HPDE6-E6E7 (cell line): ENCODE data around the gene REV1.
"Not testable (repeated sequence)": the region's sequence is repeated elsewhere in the genome, so short reads cannot be mapped to it uniquely, and the experiment has no call there.

Experiments
- DNase-seq: peaks from one replicate; pipeline ENCODE4 v3.0.0; 2011; ENCODE audit warnings: missing footprints; ENCODE audit errors: extremely low spot score

Gene REV1

DNA sequence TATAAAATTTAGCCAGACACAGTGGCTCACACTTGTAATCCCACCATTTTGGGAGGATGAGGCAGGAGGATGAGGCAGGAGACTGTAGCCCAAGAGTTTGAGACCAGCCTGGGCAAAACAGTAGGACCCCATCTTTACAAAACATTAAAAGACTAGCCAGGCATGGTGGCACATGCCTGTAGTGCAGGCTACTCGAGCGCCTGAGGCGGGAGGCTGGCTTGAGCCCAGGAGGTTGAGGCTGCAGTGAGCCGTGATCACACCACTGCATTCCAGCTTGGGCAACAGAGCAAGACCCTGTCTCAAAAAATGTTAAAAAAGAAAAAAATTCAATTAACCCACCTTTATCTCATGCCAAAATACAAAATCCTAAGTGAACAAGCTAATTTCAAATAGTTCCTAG lies 4.0 kb downstream of the REV1 start:
- DNase-seq = no peak

- DNase-seq = no peak
Observed at GRCh38 chr2:99485411-99485810, 4.4 kb downstream of the REV1 start.

DNA sequence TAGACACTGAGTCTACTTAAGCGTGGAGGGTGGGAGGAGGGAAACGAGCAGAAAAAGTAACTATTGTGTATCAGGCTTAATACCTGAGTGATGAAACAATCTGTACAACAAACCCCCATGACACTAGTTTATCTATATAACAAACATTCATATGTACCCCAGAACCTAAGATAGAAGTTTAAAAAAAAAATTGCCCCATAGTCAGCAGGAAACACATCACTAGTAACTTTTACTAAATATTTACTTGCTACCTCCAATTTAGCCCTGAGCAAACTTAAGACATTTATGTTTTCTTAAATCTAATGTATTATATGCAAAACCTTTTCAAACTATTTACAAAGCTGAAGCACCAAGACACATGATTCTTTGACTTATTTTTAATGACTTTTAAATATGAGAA lies 5.6 kb downstream of the REV1 start:
- no peak for DNase-seq

DNA sequence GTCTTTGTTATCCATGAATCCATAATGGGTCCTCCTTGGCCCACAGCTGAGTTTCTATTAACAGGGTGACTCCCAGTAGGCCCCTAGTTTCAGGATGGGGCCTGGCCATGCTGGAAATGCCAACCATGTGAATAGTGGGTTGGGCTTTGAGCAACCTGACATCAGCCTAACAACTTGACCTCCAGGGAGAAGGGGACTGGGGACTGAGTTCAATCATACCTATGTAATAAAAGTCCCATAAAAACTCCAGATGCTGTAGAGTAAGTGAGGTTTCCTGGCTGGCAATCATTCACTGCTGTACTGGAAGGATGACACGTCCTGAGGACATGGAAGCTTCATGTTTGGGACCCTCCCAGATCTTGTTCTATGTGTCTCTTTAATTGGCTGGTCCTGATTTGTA lies 7.9 kb downstream of the REV1 start:
- no peak for DNase-seq

DNA sequence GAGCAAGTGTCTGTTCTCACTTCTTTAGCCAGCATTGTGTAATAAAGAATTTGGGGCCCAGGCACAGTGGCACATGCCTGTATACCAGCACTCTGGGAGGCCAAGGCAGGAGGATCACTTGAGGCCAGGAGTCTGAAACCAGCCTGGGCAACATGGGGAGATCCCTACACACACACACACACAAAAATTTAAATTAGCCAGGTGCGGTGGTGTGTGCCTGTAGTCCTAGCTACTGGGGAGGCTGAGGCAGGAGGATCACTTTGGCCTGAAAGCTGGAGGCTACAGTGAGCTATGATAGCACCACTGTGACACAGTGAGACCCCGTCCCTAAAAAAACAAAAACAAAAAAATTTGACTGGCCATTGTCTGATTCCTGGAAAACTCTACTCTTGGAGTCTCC lies 8.3 kb downstream of the REV1 start:
- DNase-seq = no peak

GRCh38 chr2:99480390-99480789 lies 9.4 kb downstream of the REV1 start:
- DNase-seq = peak; percentile 43

DNA sequence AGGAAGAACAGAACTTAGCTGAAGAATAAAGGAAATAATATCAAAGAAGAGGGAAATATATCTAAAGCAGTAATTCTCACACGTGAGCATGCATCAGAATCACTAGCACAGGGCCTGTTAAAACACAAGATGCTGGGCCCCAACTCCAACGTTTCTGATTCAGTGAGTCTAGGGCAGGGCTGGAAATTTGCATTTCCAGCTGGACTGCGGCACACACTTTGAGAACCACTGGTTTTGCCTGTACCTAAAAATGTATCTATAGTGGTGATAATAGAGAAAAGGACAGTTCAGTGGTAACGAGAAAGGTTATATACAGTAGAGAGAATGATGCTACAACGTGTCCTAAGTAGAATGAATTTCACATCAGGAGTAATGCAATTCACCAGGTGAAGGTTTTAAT lies 11.2 kb downstream of the REV1 start:
- no peak for DNase-seq

- DNase-seq = no peak
Observed at GRCh38 chr2:99477054-99477453, 12.8 kb downstream of the REV1 start.

GRCh38 chr2:99476629-99477028 lies 13.2 kb downstream of the REV1 start:
- DNase-seq = no peak

DNA sequence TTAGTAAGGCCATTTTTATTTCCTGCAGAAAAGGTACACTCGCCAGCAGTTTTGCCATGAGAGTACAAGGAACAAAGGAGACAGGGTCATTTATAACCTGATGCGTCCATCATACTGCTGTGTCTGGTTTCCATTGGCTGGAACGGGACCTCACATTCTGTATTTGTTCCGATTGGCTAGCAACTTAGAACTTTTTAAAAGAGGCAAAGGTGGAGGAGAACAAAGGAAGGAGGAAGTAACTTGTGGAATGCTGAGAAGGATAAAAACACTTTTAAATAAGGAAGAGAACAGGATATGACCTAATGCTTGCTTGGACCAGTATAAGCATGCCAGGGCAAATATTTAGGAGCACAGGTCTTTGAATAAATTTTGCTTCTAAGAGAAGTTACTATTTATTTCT lies 14.7 kb downstream of the REV1 start:
- not testable (repeated sequence) for DNase-seq

- no peak for DNase-seq
Observed at GRCh38 chr2:99473518-99474083, 16.2 kb downstream of the REV1 start.

- no peak for DNase-seq
Observed at GRCh38 chr2:99472600-99472960, 17.2 kb downstream of the REV1 start.

DNA sequence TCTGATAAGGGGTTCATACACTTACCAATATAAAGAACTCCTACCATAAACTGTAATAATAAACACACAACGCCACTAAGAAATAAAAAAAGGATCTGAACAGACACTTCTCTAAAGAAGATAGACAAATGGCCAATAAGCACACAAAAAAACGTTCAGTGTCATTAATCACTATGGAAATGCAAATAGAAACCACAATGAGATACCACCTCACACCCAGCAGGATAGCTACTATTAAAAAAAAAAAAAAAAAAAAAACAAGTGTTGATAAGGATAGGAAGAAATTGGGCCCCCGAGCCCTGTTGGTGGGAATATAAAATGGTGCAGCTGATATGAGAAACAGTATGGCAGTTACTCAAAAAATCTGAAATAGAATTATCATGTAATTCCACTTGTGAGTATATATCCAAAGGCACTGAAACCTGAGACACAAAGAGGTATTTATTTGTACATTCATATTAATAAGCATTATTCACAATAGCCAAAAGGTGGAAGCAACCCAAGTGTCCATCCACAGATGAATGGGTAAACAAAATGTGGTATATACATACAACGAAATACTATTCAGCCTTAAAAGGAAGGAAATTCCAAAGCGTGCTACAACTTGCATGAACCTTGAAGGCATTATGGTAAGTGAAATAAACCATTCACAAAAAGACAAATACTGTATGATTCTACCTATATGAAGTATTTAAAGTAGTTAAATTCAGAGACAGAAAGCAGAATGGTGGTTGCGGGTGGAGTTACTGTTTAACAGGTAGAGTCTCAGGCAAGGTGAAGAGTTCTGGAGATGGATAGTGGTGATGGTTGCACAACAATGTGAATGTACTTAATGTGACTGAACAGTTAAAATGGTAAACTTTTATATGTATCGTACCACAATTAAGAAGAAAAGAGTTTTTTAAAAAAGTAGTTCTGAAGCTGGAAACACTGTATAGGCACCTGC lies 17.9 kb downstream of the REV1 start:
- DNase-seq = no peak

DNA sequence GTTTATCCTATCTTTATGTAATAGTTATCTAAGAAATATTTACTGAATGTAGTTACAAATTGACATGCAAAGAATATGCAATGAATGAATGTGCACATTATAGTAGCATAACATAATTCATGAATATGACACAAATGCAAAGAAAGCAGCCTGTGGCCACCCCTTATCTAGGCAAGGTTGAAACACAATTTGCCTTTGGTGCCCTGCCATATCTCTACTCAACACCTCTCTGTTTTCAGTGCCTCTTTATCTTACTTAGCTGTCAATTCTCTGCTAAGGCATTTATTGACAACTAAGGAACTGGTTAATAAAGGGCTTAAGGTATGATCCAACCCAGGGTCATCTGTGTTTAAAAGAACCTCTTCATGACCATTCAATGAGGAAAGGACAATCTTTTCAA lies 18.9 kb downstream of the REV1 start:
- DNase-seq = no peak

- not testable (repeated sequence) for DNase-seq
Observed at GRCh38 chr2:99470459-99470858, 19.4 kb downstream of the REV1 start.

- DNase-seq = no peak
Observed at GRCh38 chr2:99469394-99469793, 20.4 kb downstream of the REV1 start.

DNA sequence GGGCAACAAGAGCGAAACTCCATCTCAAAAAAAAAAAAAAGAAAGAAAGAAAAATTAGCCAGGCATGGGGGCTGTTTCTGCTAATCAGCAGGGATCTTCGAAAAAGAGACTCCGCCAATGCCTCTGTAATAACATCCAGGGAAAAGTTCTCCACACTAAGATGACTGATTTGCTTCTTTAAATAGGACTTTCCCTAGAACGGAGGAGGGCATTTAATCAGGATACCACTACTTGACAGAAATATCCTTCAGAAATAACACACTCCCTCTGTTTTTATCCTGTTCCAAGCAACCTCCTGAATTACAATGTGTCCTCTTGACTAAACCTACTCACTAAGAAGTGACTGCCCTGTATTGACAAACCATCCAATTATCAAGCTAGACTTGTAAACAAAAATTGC lies 21.7 kb downstream of the REV1 start:
- no peak for DNase-seq

DNA sequence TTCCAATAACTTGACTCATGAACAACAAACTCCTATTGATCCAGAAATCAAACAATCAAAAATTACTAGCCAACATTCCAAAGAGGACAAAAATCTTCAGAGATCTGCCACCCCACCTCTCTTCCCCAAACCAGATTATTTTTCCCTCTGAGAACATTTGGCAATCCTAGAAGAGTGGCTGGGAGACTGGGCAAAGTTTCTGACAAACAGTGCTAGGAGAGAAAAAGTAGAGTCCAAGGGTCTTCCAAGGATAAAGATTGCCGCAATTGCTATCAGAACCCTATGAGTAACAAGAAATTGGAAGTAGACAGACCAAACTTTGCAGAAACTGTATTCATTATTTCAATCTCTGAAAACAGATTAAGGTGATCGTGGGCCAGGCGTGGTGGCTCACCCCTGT lies 22.4 kb downstream of the REV1 start:
- no peak for DNase-seq

- no peak for DNase-seq
Observed at GRCh38 chr2:99461828-99462483, 27.9 kb downstream of the REV1 start.

- DNase-seq = no peak
Observed at GRCh38 chr2:99458529-99458928, 31.3 kb downstream of the REV1 start.

DNA sequence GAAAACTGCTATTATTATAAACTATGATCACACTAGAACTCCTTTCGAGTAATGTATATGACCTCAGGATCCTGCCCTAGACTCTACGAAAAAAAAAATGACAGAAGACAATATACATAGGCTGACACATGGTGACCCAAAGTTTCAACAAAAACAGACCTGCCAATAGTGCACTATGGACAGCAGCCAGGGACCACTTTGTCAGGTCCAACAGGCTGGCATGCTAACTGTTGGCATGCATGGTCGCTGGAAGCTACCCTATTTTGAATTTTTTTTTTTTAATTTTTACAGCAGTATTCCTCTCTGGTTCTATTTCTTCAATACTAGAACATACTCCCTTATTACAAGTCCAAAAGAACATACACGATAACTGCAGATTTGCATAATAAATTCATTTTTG lies 38.1 kb downstream of the REV1 start:
- DNase-seq = no peak

GRCh38 chr2:99451280-99451679 lies 38.5 kb downstream of the REV1 start:
- no peak for DNase-seq

DNA sequence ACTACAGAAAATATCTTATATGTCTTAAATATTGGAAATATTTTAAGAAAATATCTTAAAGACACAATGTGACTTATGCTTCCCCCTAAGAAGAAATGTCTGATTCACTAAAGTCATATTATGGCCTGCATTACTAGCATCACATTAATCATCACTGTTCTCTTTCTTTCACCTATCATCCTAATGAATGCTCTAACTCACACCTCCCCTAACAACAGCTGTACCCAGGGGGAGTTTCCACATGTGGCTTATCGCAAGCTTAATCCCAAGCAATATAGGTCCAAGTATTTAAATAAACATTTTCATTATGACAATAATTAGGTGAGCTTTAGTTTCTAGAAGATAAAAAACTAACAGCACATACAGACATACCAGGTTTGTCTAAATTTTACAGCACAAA lies 39.6 kb downstream of the REV1 start:
- DNase-seq = no peak
